ENCODE data around the gene BCL2L11.

DNA sequence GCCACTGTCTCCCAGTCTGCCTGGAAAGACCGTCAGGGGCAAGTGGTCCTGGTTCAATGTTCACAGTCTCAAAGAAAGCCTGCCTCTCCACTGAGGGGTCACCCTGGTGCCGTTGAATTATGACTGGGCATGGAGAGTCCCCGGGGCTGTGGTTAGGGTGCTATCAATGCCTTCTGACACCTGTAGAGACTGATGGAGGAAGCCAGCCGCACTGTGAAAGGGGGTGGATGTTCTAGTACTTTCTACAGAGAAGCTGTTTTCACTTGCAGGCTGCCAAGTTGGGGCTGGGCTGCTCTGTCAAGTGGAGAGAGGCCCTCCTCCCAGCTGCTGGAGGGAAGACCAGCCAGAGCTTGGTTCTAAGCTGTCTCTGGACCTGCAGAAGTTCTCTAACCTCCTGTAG is 80.5 kb downstream of the BCL2L11 start:
- TF ChIP-seq, protein P1, sequence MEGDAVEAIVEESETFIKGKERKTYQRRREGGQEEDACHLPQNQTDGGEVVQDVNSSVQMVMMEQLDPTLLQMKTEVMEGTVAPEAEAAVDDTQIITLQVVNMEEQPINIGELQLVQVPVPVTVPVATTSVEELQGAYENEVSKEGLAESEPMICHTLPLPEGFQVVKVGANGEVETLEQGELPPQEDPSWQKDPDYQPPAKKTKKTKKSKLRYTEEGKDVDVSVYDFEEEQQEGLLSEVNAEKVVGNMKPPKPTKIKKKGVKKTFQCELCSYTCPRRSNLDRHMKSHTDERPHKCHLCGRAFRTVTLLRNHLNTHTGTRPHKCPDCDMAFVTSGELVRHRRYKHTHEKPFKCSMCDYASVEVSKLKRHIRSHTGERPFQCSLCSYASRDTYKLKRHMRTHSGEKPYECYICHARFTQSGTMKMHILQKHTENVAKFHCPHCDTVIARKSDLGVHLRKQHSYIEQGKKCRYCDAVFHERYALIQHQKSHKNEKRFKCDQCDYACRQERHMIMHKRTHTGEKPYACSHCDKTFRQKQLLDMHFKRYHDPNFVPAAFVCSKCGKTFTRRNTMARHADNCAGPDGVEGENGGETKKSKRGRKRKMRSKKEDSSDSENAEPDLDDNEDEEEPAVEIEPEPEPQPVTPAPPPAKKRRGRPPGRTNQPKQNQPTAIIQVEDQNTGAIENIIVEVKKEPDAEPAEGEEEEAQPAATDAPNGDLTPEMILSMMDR (IDR thresholded peaks at IDR 0.05 in 4 of 5, conservative IDR thresholded peaks at IDR 0.05 in 1 of 5) = no peak
- no peak for TF ChIP-seq POLR2A (IDR thresholded peaks at IDR 0.05)

Measured in gastrocnemius medialis (tissue), 4 donors.